HPDE6-E6E7 (cell line): ENCODE data around the gene DST.

Source experiments
- DNase-seq: peaks from one replicate; pipeline ENCODE4 v3.0.0; 2011; ENCODE audit warnings: missing footprints; ENCODE audit errors: extremely low spot score

The DST gene

GRCh38 chr6:56642366-56643261, at the start of gene DST:
Gene DST, minus strand, starts transcription at chr6:56642889.
- peak; percentile 76 for DNase-seq

DNA sequence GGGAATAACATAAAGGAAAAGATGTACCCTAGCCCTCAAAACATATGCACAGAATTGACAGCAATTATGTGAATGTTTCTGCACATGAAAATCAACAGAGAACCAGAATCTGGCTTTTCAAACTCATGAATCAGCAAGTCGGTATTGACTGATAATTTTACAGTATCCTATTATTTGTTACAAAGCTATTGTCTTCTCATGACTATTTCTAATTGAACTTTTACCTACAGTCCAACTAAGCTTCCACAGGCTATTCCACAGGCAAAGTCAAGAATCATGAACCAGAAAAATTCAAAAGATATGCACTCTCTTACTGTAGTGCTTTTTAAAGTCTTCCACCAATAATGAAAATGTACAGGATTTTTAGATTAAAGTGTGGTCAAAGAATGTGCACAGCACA, 49.1 kb upstream of the DST start:
- no peak for DNase-seq

DNA sequence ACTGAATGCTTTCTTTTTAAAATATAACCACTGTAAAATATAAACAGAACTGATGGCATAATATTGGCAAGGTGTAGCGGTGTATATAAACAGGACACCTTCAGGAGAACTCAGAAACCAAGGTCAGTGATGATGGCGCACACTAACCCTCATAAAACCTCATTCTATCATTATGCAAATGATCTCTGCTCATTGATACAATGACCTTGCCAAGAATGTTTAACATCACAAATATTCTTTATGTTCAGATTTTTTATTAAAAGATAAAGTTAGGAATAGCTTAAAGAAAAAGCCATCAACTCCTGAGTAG, 48.6 kb upstream of the DST start:
- DNase-seq: no peak

DNA sequence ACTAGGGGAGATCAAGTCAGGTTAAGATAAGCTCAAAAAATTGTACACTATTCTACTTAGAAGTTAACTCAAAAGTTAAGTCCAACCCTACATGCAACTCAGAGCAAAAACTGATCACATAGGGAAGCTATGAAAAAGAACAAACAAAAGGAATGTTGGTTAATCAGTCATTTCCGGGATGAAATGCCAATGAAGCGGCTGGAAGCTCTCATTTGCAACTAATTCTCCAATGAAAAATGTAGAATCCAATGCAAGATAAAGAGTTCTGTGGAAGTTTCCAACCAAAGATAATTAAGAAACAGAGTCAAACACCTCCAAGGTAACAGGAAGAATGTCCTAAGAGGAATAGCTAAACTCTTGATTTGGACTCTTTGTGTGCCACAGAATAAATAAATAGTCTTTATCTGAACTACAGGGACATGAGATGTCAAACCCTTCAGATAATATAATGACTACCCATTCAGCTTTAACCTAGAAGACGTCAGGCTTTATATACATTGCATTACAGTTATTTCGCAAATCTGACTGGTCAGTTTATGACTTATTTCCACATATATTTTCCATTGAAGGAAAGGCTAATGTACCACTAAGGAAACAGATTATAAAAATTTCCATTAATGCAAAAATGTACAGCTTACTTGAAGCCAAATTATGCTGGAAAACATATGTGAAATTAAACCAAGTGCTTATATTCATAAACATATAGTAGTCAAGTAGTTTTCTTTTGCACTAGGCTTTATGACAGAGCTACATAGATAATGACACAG, 48.0 kb upstream of the DST start:
- no peak for DNase-seq

DNA sequence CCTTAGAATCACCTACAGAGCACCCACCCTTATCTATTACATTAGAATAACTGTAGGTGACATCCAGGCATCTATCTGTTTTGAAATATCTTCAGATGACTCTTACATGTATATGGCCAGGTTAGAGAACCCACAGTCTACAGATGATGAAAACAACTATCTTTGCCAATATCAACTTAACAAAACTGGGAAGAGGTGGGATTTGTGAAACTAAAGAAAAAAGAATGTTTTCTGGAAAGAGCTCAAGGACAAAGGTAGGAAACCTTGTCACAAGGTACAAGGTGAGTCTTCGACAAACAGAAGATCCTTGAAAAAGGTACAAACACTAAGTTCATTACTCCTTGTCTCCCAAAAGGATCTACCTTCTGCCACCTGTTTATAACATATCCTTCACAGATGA, 47.0 kb upstream of the DST start:
- DNase-seq: no peak

DNA sequence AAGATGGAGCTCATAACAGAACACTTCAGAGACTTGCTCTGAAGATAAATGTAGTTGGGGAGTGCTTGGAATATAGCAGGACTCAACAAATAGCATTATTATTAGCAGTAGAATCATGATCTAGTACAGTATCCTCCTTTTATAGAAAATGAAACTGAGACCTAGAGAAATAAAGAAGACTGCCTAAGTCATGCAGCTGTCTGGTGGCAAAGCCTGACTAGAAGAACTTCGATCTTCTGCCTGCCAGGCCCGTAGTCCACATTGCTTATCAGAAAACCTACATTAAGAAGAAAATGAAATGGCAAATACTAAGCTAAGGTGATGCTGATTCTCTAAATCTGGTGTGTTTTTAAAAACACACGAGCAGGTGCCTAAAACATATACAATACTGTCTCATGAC, 46.4 kb upstream of the DST start:
- DNase-seq: no peak

DNA sequence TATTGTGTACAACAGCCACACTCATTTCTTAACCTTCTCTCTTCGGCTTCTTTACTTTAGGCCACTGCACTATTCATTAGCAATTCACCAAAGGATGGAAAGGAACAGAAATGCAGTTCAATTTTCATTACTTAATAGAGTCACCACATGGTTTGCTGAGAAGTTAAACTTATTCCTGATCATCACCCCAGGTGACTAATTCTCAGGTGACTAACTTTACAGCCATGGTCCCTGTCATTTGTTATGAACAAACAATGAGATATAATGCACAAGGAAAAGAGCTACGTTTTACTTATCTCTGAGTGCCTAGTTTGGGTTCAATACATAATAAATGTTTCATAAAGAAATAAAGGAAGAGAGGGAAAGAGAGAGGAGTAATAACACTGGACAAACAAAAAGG, 45.8 kb upstream of the DST start:
- DNase-seq: no peak

DNA sequence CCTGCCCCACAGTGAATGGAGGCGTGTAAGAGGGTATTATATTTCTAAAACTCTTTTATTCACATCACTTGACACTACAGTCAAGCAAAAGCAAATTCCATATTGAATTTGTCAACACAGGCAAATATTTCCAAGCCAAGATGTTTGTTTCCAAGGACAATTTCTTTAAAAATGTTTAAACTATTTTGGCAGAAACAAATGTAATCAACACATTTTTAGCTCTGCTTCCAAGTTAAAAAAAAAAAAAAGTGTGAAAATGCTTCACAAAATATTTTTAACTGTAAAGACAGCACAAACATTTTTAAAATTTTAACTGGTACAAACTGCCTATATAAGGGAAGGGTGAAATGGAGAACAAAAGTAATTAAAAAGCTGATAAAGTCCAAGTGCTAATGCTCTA, 44.9 kb upstream of the DST start:
- no peak for DNase-seq

DNA sequence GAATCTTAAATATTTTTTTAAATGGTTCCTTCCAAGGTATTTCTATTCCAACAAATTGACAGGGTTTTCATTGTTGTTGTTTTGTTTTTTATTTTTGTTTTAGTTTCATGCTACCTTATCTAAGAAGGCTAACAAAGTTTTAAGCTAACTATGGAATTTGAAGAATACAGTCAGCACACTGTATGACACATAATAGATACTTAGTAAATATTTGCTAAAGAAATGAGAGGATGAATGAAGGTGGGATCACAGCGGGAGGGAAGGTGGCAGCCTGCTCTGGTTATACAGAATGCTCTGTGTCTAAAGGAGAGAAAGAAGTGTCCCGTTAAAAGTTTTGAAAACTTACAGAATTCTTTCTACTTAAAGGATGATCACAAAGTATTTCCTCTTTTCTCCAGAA, 43.7 kb upstream of the DST start:
- no peak for DNase-seq

DNA sequence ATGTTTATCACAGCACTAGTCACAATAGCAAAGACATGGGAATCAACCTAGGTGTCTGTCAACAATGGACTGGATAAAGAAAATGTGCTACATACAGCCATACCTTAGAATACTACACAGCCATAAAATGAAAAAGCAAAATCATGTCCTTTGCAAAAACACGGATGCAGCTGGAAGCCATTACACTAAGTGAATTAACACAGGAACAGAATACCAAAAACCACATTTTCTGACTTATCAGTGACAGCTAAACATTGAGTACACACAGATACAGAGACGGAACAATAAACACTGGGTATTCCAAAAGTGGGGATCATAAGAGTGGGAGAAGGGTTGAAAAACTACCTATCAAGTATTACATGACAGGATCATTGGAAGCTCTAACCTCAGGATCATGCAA, 43.3 kb upstream of the DST start:
- no peak for DNase-seq

- no peak for DNase-seq
Observed at GRCh38 chr6:56685102-56685733, 42.5 kb upstream of the DST start.

- DNase-seq: no peak
Observed at GRCh38 chr6:56684342-56685101, 41.8 kb upstream of the DST start.

DNA sequence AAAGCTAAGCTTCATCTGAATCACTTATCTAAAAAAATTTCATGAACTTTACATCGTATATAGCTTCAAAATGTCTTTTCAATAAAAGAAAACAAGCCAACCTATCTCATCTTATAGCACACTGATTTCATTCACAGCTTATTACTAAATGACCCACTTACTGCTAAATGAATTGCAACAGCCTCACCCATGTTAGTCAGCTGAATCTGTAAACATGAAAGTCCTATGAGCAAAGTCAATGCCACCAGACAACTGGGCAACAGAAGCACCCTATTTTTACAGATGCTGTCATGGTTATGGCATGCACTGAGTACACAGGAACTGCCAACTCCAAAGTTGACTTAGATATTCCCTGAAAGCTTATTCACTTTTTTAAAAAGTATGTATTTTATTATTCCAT, 41.2 kb upstream of the DST start:
- peak; percentile 65 for DNase-seq

- no peak for DNase-seq
Observed at GRCh38 chr6:56682635-56683034, 39.9 kb upstream of the DST start.

GRCh38 chr6:56677559-56677958, 34.9 kb upstream of the DST start:
- DNase-seq: no peak

- no peak for DNase-seq
Observed at GRCh38 chr6:56671651-56672461, 29.2 kb upstream of the DST start.

DNA sequence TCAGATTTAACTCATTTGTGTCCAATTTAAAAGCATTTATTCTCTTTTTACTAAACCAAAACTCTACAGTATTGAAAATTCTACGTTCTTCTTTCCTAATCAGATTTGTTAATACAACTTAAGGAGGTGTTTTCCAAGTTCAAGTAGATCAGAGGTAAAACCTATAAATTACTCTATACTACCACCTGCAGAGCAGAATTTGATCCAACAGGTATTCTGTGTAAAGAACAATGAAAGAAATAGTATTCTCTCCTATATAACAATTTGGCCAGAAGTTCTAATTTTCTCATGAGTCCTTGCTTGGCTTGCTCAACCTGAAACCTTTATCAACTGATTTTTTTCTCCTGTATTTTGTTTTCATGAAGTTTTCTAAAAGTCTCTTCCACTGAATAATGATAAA, 28.5 kb upstream of the DST start:
- DNase-seq: no peak

DNA sequence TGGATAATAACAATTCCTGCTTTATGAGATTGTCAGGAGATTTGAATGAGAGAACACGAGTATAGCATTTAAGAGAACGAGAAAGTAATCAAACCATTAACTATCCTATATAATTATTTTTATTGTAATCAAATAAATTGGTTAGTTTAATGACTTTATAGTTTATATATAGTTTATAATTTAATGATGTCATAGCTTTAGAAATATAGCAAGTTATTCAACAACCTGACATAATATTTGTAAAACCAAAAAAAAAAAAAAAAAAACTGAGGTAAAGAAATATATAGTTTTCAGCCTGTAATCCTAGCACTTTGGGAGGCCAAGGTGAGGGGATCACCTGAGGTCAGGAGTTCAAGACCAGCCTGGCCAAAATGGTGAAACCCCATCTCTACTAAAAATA, 26.4 kb upstream of the DST start:
- DNase-seq: no peak

DNA sequence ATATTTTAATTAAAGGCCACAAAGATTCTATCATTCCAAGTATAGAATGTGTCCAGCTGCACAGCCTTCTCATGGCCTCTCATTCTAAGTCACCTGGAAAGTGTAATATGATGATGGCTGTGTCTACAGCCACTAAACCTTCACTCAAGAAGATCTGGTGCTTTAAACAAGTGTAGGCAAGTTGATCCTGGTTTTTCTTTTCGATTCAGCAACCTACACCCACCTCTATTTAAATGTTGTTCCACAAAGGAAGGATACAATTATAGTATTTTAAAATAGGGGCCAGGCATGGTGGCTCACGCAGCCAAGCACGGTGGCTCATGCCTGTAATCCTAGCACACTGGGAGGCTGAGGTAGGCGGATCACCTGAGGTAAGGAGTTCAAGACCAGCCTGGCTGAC, 25.5 kb upstream of the DST start:
- DNase-seq: no peak

DNA sequence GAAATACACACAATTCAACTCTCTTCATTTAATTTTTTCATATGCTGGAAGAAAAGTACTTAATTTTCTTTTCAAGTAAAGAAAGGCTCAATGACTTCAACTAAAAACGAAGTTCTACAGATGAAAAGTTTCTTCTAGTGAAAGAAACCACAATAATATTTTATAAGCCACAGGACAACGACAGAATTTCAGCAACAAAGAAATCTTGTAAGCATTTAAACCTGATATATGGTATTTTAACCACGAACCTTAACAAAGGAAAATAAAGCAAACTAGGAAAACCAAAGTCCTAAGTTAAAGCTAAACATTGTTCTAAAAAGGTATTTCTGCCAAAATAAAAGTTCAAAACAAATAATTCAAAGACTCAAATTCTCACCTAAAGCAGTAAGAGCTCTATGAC, 24.6 kb upstream of the DST start:
- DNase-seq: no peak

GRCh38 chr6:56664029-56664428, 21.3 kb upstream of the DST start:
- DNase-seq: no peak
